Breast epithelium (tissue), 4 donors: ENCODE data around the gene ZP2. TPM values are rescaled to one million over a fixed set of nuclear protein-coding genes. Genes with fewer than 3 reads are reported as not detected.

Experiments used
- DNase-seq, 2 donors: peaks; one replicate each; pipeline ENCODE4 v3.0.0-alpha.2; 2019; ENCODE audit warnings: low spot score in 2 of 2
- H3K27ac ChIP-seq, 2 donors: fragments of 200-600 bp; sonication (generic) in 1 of 2; one replicate each; pipeline ENCODE4 v1.5.1; 2016 to 2019; ENCODE audit warnings: mild to moderate bottlenecking in 1 of 2
- H3K27me3 ChIP-seq, 2 donors: fragments of 200-600 bp; sonication (generic) in 1 of 2; one replicate each; pipeline versions ENCODE4 v1.5.1 to v1.6.0; 2017 to 2019; ENCODE audit warnings: control low read depth in 1 of 2, mild to moderate bottlenecking in 1 of 2
- H3K36me3 ChIP-seq: fragments of 200-600 bp; one replicate; pipeline ENCODE4 v1.5.1; 2019
- H3K4me1 ChIP-seq, 2 donors: fragments of 200-600 bp; sonication (generic); one replicate each; pipeline ENCODE4 v1.5.1; 2016 to 2019; ENCODE audit warnings: control low read depth in 1 of 2
- H3K4me3 ChIP-seq, 3 donors: fragments of 200-600 bp; sonication (generic); 1 replicate in 2 of 3; 2 replicates in 1 of 3; pipeline ENCODE4 v1.5.1; 2016 to 2019; ENCODE audit warnings: mild to moderate bottlenecking in 3 of 3, moderate library complexity in 2 of 3
- H3K9me3 ChIP-seq, 2 donors: fragments of 200-600 bp; sonication (generic) in 1 of 2; one replicate each; pipeline ENCODE4 v1.5.1; 2016 to 2019; ENCODE audit warnings: control low read depth in 1 of 2
- POLR2A ChIP-seq: fragments of 450-650 bp; IDR thresholded peaks from one replicate; pipeline ENCODE4 v1.6.1; 2016; ENCODE audit warnings: antibody characterized with exemption, mild to moderate bottlenecking, moderate library complexity
- POLR2AphosphoS5 ChIP-seq, 3 donors: sonication (generic); formaldehyde crosslinking; IDR thresholded peaks; one replicate each; pipeline ENCODE4 v1.6.1; 2017; ENCODE audit warnings: antibody characterized with exemption in 3 of 3
- intact Hi-C: fragments of 100-400 bp; cut with DNase I; formaldehyde crosslinking; loops from one replicate; pipeline ENCODE4 v1.15.1; 2023; ENCODE audit warnings: low total_unique reads
- total RNA-seq, 3 donors: library from RNA; depleted of rRNA; stranded (reverse); fragments of >200 nt; gene quantifications; one replicate each; pipeline ENCODE4 v1.1.0, GENCODE V29; 2016
- TF ChIP-seq, protein P1 (sequence below), 3 donors: fragments of 450-650 bp; IDR thresholded peaks; one replicate each; pipeline ENCODE4 v1.5.1; 2016 to 2017; ENCODE audit warnings: antibody characterized with exemption in 3 of 3, mild to moderate bottlenecking in 3 of 3, moderate library complexity in 3 of 3

Gene ZP2
- total RNA-seq, 3 donors from 2014 or later = not detected

DNA sequence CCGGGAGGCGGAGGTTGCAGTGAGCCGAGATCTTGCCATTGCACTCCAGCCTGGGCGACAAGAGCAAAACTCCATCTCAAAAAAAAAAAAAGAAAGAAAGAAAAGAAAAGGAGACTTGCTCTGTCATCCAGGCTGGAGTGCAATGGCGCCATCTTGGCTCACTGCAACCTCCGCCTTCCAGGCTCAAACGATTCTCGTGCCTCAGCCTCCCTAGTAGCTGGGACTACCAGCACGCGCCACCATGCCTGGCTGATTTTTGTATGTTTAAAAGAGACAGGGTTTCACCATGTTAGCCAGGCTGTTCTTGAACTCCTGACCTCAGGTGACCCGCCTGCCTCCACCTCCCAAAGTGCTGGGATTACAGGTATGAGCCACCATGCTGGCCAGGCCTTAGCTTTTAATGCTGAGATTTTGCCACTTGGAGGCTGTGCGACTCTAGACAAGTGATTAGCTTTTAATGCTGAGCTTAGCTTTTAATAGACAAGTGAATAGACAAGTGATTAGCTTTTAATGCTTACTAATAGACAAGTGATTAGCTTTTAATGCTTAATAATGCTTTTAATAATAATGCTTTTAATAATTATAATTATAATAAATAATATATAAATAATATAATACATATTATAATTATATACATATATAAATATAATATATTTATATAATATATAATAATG lies 43.3 kb downstream of the ZP2 start:
- Histone ChIP-seq H3K36me3 (no peaks in the 10 kb centered on the region), H3K9me3 (no peaks in the 10 kb centered on the region), H3K27me3 (no peaks in the 10 kb centered on the region), H3K4me1 (no peaks in the 10 kb centered on the region), H3K27ac (no peak overlapping the region), H3K4me3 (no peak overlapping the region)
- DNase-seq = no peak
- intact Hi-C loops = no loop called here
- TF ChIP-seq, protein P1, sequence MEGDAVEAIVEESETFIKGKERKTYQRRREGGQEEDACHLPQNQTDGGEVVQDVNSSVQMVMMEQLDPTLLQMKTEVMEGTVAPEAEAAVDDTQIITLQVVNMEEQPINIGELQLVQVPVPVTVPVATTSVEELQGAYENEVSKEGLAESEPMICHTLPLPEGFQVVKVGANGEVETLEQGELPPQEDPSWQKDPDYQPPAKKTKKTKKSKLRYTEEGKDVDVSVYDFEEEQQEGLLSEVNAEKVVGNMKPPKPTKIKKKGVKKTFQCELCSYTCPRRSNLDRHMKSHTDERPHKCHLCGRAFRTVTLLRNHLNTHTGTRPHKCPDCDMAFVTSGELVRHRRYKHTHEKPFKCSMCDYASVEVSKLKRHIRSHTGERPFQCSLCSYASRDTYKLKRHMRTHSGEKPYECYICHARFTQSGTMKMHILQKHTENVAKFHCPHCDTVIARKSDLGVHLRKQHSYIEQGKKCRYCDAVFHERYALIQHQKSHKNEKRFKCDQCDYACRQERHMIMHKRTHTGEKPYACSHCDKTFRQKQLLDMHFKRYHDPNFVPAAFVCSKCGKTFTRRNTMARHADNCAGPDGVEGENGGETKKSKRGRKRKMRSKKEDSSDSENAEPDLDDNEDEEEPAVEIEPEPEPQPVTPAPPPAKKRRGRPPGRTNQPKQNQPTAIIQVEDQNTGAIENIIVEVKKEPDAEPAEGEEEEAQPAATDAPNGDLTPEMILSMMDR (IDR thresholded peaks at IDR 0.05) = no peak
- TF ChIP-seq POLR2AphosphoS5 (IDR thresholded peaks at IDR 0.05) (no peak), POLR2A (no peak)

DNA sequence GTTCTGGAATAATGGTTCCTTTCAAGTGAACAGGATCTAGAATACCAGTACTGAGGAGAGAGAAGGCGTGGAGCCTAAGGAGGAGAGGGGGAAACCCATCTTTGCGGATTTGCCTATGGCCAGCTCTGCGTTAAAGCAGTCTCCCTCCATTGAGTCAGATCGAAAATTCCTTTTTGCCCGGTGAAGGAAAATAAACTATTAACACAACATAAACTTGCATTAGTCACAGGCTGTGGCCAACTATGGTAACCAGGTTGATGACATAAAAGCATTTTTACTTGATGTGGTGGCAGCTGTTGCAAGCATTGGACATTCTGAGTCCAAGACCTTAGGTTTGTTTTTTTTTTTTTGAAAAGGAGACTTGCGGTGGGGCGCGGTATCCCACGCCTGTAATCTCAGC lies 44.0 kb downstream of the ZP2 start:
- H3K4me1 ChIP-seq = peaks cover 0 to 6% of the 10 kb centered on the region in 2 donors
- no peak for TF ChIP-seq POLR2A
- no peaks in the 10 kb centered on the region for H3K36me3 ChIP-seq
- no peak for DNase-seq
- H3K27me3 ChIP-seq = no peaks in the 10 kb centered on the region
- no peaks in the 10 kb centered on the region for H3K9me3 ChIP-seq
- intact Hi-C loops = no loop called here
- H3K4me3 ChIP-seq = no peak overlapping the region
- no peak overlapping the region for H3K27ac ChIP-seq

DNA sequence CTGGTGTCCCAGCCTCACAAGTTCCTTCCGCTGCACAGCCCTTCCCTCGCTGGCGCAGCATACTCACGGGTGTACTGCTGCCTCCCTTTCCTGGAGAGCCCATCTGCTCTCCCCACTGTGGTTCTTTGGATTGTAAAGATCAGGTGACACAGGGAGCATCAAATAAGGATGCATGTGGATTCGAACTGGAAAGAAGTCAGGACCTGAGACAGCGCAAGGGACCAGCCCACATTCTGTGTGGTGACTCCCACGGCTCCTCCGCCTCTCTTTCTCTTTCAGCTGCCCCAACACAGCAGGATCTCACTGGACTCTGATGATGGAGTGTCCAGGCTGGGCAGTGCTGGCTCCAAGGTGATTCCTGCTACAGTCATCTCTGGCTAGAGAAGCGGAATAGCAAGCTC lies 44.8 kb downstream of the ZP2 start:
- intact Hi-C loops = no loop called here
- H3K4me3 ChIP-seq = no peak overlapping the region
- H3K27ac ChIP-seq = no peak overlapping the region
- H3K27me3 ChIP-seq = no peaks in the 10 kb centered on the region
- H3K9me3 ChIP-seq = no peaks in the 10 kb centered on the region
- H3K36me3 ChIP-seq = no peaks in the 10 kb centered on the region
- no peak for DNase-seq
- peaks cover 0 to 6% of the 10 kb centered on the region in 2 donors for H3K4me1 ChIP-seq
- TF ChIP-seq POLR2AphosphoS5 (IDR thresholded peaks at IDR 0.05) (no peak), POLR2A (no peak)
- TF ChIP-seq, protein P1 (IDR thresholded peaks at IDR 0.05) = no peak

DNA sequence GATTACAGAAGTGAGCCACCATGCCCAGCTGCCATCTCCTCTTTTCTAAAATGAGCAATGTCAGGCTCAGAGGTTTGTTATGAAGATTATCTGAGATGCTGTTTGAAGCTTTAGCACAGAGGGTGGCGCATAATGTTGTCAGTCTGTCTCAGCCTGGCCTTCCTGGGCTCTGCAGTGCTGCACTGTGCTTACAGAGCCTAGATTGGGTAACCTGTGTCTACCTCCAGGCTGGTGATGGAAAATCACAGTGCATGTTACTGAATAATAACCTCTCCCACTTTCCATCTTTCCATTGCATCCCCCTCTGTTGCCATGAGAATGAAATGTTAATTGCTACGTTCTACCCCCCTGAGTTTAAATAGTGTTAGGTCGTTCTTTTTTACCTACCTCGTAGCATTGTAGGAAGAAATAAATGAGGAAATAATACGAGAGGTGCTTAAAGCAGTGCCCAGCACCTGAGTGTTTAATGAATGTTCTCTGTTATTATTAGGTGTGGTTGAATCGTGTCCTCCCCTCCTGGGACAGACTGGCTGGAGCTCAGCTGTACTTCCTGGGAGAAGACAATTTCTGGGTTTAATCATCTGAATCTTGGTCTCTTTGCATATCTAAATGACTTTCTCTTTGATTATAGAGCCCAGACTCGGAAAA lies 46.7 kb downstream of the ZP2 start:
- Histone ChIP-seq H3K27me3 (no peaks in the 10 kb centered on the region), H3K36me3 (no peaks in the 10 kb centered on the region), H3K27ac (no peak overlapping the region), H3K4me1 (peaks cover 0 to 15% of the 10 kb centered on the region in 2 donors), H3K4me3 (no peak overlapping the region), H3K9me3 (no peaks in the 10 kb centered on the region)
- intact Hi-C loops = no loop called here
- TF ChIP-seq, protein P1 (IDR thresholded peaks at IDR 0.05) = no peak
- TF ChIP-seq POLR2A (no peak), POLR2AphosphoS5 (IDR thresholded peaks at IDR 0.05) (no peak)
- no peak for DNase-seq

DNA sequence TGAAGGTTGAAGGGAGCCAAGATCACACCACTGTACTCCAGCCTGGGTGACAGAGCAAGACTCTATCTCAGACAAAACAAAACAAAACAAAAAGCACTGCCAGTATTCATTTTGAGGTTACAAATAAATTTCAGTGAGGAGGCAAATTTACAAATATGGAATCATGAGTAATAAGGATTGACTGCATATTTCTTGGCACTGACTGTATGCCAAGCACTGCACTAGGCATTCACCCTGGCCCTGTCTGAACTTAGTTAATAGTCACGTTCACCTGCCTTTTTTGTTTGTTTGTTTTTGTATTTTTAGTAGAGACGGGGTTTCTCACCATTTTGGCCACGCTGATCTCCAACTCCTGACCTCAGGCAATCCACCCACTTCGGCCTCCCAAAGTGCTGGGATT lies 47.8 kb downstream of the ZP2 start:
- no peak for DNase-seq
- intact Hi-C loops = no loop called here
- peak overlapping the region; percentile 6 to 63 for H3K27ac ChIP-seq
- H3K9me3 ChIP-seq = no peaks in the 10 kb centered on the region
- TF ChIP-seq, protein P1 (IDR thresholded peaks at IDR 0.05) = no peak
- no peak for TF ChIP-seq POLR2A
- TF ChIP-seq POLR2AphosphoS5 (IDR thresholded peaks at IDR 0.05) = no peak
- H3K4me3 ChIP-seq = no peak overlapping the region
- H3K4me1 ChIP-seq = peaks cover 0 to 15% of the 10 kb centered on the region in 2 donors
- no peaks in the 10 kb centered on the region for H3K36me3 ChIP-seq
- H3K27me3 ChIP-seq = no peaks in the 10 kb centered on the region
